HEK293T (cell line): Measurements from ENCODE around the gene NTF3.

ENCODE experiments used
- CTCF ChIA-PET: fragments of 350-600 bp; formaldehyde crosslinking; extraction: SDS; loops from one replicate; lab custom pipeline; 2021; ENCODE audit warnings: antibody characterized with exemption, inconsistent platforms; lab: Yijun Ruan, JAX
- POLR2A ChIA-PET: fragments of 350-600 bp; formaldehyde crosslinking; extraction: SDS; loops from one replicate; lab custom pipeline; 2020; ENCODE audit warnings: antibody characterized with exemption, inconsistent platforms; lab: Yijun Ruan, JAX
- DNase-seq: peaks from one replicate; pipeline ENCODE4 v3.0.0; 2012; ENCODE audit warnings: mixed read lengths; ENCODE audit errors: extremely low spot score
- ARNT ChIP-seq: fragments of 450-650 bp; IDR thresholded peaks from 2 replicates; pipeline ENCODE4 v1.6.1; 2017; ENCODE audit warnings: mild to moderate bottlenecking
- BHLHE40 ChIP-seq: fragments of 450-650 bp; IDR thresholded peaks from 2 replicates; pipeline ENCODE4 v1.6.1; 2016; ENCODE audit warnings: mild to moderate bottlenecking, moderate library complexity, borderline replicate concordance
- CTBP1 ChIP-seq: fragments of 450-650 bp; IDR thresholded peaks from 2 replicates; pipeline ENCODE4 v1.6.1; 2016; ENCODE audit warnings: borderline replicate concordance
- ELF4 ChIP-seq: fragments of 450-650 bp; IDR thresholded peaks from 2 replicates; pipeline ENCODE4 v1.6.1; 2017; ENCODE audit warnings: antibody characterized with exemption
- FOXA1 ChIP-seq: fragments of 450-650 bp; IDR thresholded peaks from 2 replicates; pipeline ENCODE4 v1.6.1; 2016; ENCODE audit warnings: mild to moderate bottlenecking
- FOXK2 ChIP-seq: fragments of 450-650 bp; IDR thresholded peaks from 2 replicates; pipeline ENCODE4 v1.6.1; 2016; ENCODE audit warnings: mild to moderate bottlenecking
- FOXM1 ChIP-seq: fragments of 450-650 bp; IDR thresholded peaks from 2 replicates; pipeline ENCODE4 v1.6.1; 2017; ENCODE audit warnings: mild to moderate bottlenecking, borderline replicate concordance
- HDGF ChIP-seq: fragments of 450-650 bp; IDR thresholded peaks from 2 replicates; pipeline ENCODE4 v1.6.1; 2017; ENCODE audit warnings: antibody characterized with exemption, borderline replicate concordance
- L3MBTL2 ChIP-seq: fragments of 450-650 bp; conservative IDR thresholded peaks from 2 replicates; pipeline ENCODE4 v1.6.1; 2016; ENCODE audit warnings: mild to moderate bottlenecking
- LEF1 ChIP-seq: fragments of 450-650 bp; IDR thresholded peaks from 2 replicates; pipeline ENCODE4 v1.6.1; 2017; ENCODE audit warnings: mild to moderate bottlenecking, borderline replicate concordance
- NFRKB ChIP-seq: fragments of 450-650 bp; IDR thresholded peaks from 2 replicates; pipeline ENCODE4 v1.6.1; 2016; ENCODE audit warnings: mild to moderate bottlenecking, moderate library complexity
- PKNOX1 ChIP-seq: fragments of 450-650 bp; IDR thresholded peaks from 2 replicates; pipeline ENCODE4 v1.6.1; 2016
- SP1 ChIP-seq: fragments of 450-650 bp; IDR thresholded peaks from 2 replicates; pipeline ENCODE4 v1.6.1; 2017
- SUZ12 ChIP-seq: fragments of 450-650 bp; IDR thresholded peaks from 2 replicates; pipeline ENCODE4 v1.6.1; 2016; ENCODE audit warnings: mild to moderate bottlenecking
- TARDBP ChIP-seq: fragments of 450-650 bp; IDR thresholded peaks from 2 replicates; pipeline ENCODE4 v1.6.1; 2016
- ZNF384 ChIP-seq: fragments of 450-650 bp; IDR thresholded peaks from 2 replicates; pipeline ENCODE4 v1.6.1; 2016

Gene NTF3

GRCh38 chr12:5458229-5459050, 26.5 kb downstream of the NTF3 start:
- ChIA-PET POLR2A (no interaction called here), CTCF (no interaction called here)
- DNase-seq: no peak
- no peak for TF ChIP-seq TARDBP
- TF ChIP-seq PKNOX1: no peak
- TF ChIP-seq BHLHE40: no peak
- TF ChIP-seq NFRKB: no peak
- no peak for TF ChIP-seq ELF4
- no peak for TF ChIP-seq FOXM1
- no peak for TF ChIP-seq L3MBTL2
- TF ChIP-seq SP1: no peak

GRCh38 chr12:5459051-5459782, 27.3 kb downstream of the NTF3 start:
- TF ChIP-seq HDGF (no peak), NFRKB (no peak), ARNT (no peak), SP1 (no peak), SUZ12 (no peak)
- DNase-seq: no peak
- CTCF ChIA-PET: interaction anchor here (0.6 to 0.7 kb wide), 2 partner anchors 59 to 579 kb away, joined by 4 read pairs; no protein-coding TSS in a partner anchor
- POLR2A ChIA-PET: no interaction called here

DNA sequence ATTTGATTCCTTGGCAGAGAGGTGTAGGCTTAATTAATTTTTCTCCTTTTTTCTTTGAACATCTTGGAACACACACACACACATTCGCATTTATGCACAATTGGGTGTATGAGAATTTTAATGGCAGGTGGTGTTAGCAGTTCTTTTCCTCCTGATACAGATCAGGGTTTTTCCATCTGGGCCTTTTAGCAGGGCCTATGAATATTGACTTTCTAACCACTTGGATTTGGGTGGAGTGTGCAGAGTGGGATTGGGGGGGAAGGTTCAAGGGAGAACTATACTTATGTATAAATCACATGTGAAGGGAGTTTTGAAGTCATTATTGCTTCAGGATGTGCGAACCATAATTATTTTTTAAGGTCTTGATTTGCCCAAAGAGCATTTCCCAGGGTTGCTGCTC, 28.9 kb downstream of the NTF3 start:
- TF ChIP-seq NFRKB (no peak), ELF4 (no peak), TARDBP (no peak), SP1 (no peak), LEF1 (no peak), SUZ12 (no peak), PKNOX1 (no peak), FOXM1 (no peak), ZNF384 (no peak), BHLHE40 (no peak), ARNT (no peak), FOXA1 (no peak), HDGF (no peak), FOXK2 (no peak)
- DNase-seq: no peak
- CTCF ChIA-PET: no interaction called here
- POLR2A ChIA-PET: no interaction called here

GRCh38 chr12:5461966-5462365, 30.1 kb downstream of the NTF3 start:
- ChIA-PET CTCF (no interaction called here), POLR2A (no interaction called here)
- TF ChIP-seq ELF4 (no peak), HDGF (no peak), PKNOX1 (no peak), L3MBTL2 (no peak), NFRKB (no peak), SUZ12 (no peak), BHLHE40 (no peak), TARDBP (no peak), FOXM1 (no peak)

GRCh38 chr12:5464096-5464495, 32.2 kb downstream of the NTF3 start:
- TF ChIP-seq ELF4 (no peak), CTBP1 (no peak), SP1 (no peak), SUZ12 (no peak), FOXM1 (no peak), HDGF (no peak), FOXK2 (no peak), LEF1 (no peak), L3MBTL2 (no peak), ZNF384 (no peak), ARNT (no peak), FOXA1 (no peak), NFRKB (no peak), BHLHE40 (no peak), PKNOX1 (no peak)

More at GRCh38 chr12:5461966-5462365, 30.1 kb downstream of the NTF3 start:
- no peak for DNase-seq

GRCh38 chr12:5465384-5465783, 33.5 kb downstream of the NTF3 start:
- ChIA-PET POLR2A (no interaction called here), CTCF (no interaction called here)
- no peak for DNase-seq
- TF ChIP-seq ZNF384: no peak
- TF ChIP-seq TARDBP: no peak
- no peak for TF ChIP-seq FOXK2
- TF ChIP-seq NFRKB: no peak
- no peak for TF ChIP-seq ARNT
- no peak for TF ChIP-seq FOXM1
- TF ChIP-seq L3MBTL2: no peak
- TF ChIP-seq PKNOX1: no peak
- TF ChIP-seq HDGF: no peak

More at GRCh38 chr12:5464096-5464495, 32.2 kb downstream of the NTF3 start:
- ChIA-PET CTCF (no interaction called here), POLR2A (no interaction called here)
- DNase-seq: no peak
